GM19025 (cell line): Measurements from ENCODE around the gene SPPL3.
"Not testable (repeated sequence)": the region's sequence is repeated elsewhere in the genome, so short reads cannot be mapped to it uniquely, and the experiment has no call there.

Source experiments
- ATAC-seq: cut with Tn5 transposase; IDR thresholded peaks from one replicate; pipeline ENCODE4 v1.9.1; 2021; ENCODE audit warnings: mild to moderate bottlenecking, low read depth, moderate library complexity; ENCODE audit not compliant: unreplicated experiment

SPPL3 gene

GRCh38 chr12:120846721-120847120 lies 57.4 kb downstream of the SPPL3 start:
- ATAC-seq = no peak

- ATAC-seq = no peak
Observed at GRCh38 chr12:120845696-120846095, 58.5 kb downstream of the SPPL3 start.

- no peak for ATAC-seq
Observed at GRCh38 chr12:120844768-120845449, 59.2 kb downstream of the SPPL3 start.

GRCh38 chr12:120844297-120844696 lies 59.9 kb downstream of the SPPL3 start:
- ATAC-seq = no peak

- no peak for ATAC-seq
Observed at GRCh38 chr12:120843472-120843871, 60.7 kb downstream of the SPPL3 start.

- no peak for ATAC-seq
Observed at GRCh38 chr12:120842595-120842994, 61.6 kb downstream of the SPPL3 start.

GRCh38 chr12:120841525-120841924 lies 62.6 kb downstream of the SPPL3 start:
- no peak for ATAC-seq

GRCh38 chr12:120839503-120839902 lies 64.7 kb downstream of the SPPL3 start:
- no peak for ATAC-seq

- not testable (repeated sequence) for ATAC-seq
Observed at GRCh38 chr12:120838629-120839383, 65.4 kb downstream of the SPPL3 start.

- ATAC-seq = no peak
Observed at GRCh38 chr12:120836114-120836684, 68.0 kb downstream of the SPPL3 start.

GRCh38 chr12:120835657-120836056 lies 68.5 kb downstream of the SPPL3 start:
- ATAC-seq = no peak

GRCh38 chr12:120835304-120835612 lies 68.9 kb downstream of the SPPL3 start:
- ATAC-seq = no peak

- ATAC-seq = no peak
Observed at GRCh38 chr12:120834489-120835303, 69.5 kb downstream of the SPPL3 start.

- ATAC-seq = no peak
Observed at GRCh38 chr12:120833849-120834248, 70.3 kb downstream of the SPPL3 start.

- no peak for ATAC-seq
Observed at GRCh38 chr12:120832737-120833136, 71.4 kb downstream of the SPPL3 start.

GRCh38 chr12:120831648-120832267 lies 72.4 kb downstream of the SPPL3 start:
- no peak for ATAC-seq

- ATAC-seq = no peak
Observed at GRCh38 chr12:120830966-120831365, 73.2 kb downstream of the SPPL3 start.

GRCh38 chr12:120830052-120830940 lies 73.9 kb downstream of the SPPL3 start:
- no peak for ATAC-seq

- ATAC-seq = no peak
Observed at GRCh38 chr12:120826335-120826734, 77.8 kb downstream of the SPPL3 start.

- ATAC-seq = no peak
Observed at GRCh38 chr12:120825337-120825736, 78.8 kb downstream of the SPPL3 start.
